Gastroesophageal sphincter (tissue), 4 donors: ENCODE results near the gene AKAP6. TPM values are rescaled to one million over a fixed set of nuclear protein-coding genes. Genes with fewer than 3 reads are reported as not detected.

ENCODE experiments used
- ATAC-seq: fragments of 150-250 bp; one replicate; pipeline ENCODE4 v1.9.1; 2016; ENCODE audit warnings: mild to moderate bottlenecking, moderate library complexity
- H3K27ac ChIP-seq, 4 donors: fragments of 200-600 bp; sonication (generic) in 3 of 4; 1 replicate in 3 of 4; 2 replicates in 1 of 4; pipeline ENCODE4 v1.5.1; 2016 to 2019
- H3K27me3 ChIP-seq: fragments of 200-600 bp; sonication (generic); one replicate; pipeline ENCODE4 v1.5.1; 2019
- H3K36me3 ChIP-seq, 2 donors: fragments of 200-600 bp; sonication (generic); one replicate each; pipeline ENCODE4 v1.5.1; 2019; ENCODE audit warnings: control low read depth in 1 of 2
- H3K4me1 ChIP-seq, 3 donors: fragments of 200-600 bp; sonication (generic); 1 replicate in 2 of 3; 2 replicates in 1 of 3; pipeline ENCODE4 v1.5.1; 2016 to 2019; ENCODE audit warnings: control low read depth in 2 of 3
- H3K4me3 ChIP-seq, 2 donors: fragments of 200-600 bp; sonication (generic); one replicate each; pipeline ENCODE4 v1.5.1; 2019; ENCODE audit warnings: mild to moderate bottlenecking in 1 of 2, moderate library complexity in 1 of 2
- H3K9me3 ChIP-seq, 3 donors: fragments of 200-600 bp; sonication (generic); one replicate each; pipeline ENCODE4 v1.5.1; 2017 to 2019; ENCODE audit warnings: control low read depth in 2 of 3
- EP300 ChIP-seq: sonication (generic); formaldehyde crosslinking; IDR thresholded peaks from one replicate; pipeline ENCODE4 v1.6.1; 2017; ENCODE audit warnings: antibody characterized with exemption, mild to moderate bottlenecking
- POLR2A ChIP-seq, 2 donors: fragments of 450-650 bp; IDR thresholded peaks; one replicate each; pipeline ENCODE4 v1.6.1; 2017; ENCODE audit warnings: antibody characterized with exemption in 2 of 2, mild to moderate bottlenecking in 2 of 2, moderate library complexity in 1 of 2
- POLR2AphosphoS5 ChIP-seq: sonication (generic); formaldehyde crosslinking; IDR thresholded peaks from one replicate; pipeline ENCODE4 v1.6.1; 2017; ENCODE audit warnings: antibody characterized with exemption
- WGBS, 2 donors: methylation state at CpG; one replicate each; pipeline ENCODE4 v1.1.5; 2018; ENCODE audit warnings: low coverage in 1 of 2; 5-methylcytosine and 5-hydroxymethylcytosine counted together
- total RNA-seq, 4 donors: library from RNA; depleted of rRNA; stranded (reverse); fragments of >200 nt; gene quantifications; one replicate each; pipeline ENCODE4 v1.1.0, GENCODE V29; 2016
- TF ChIP-seq, protein P1 (sequence below), 4 experiments: fragments of 200-600 bp in 2 of 4; fragments of 450-650 bp in 2 of 4; sonication (generic) in 1 of 4; IDR thresholded peaks; one replicate each; pipeline ENCODE4 v1.5.1; 2017 to 2019; ENCODE audit warnings: antibody characterized with exemption in 4 of 4, mild to moderate bottlenecking in 2 of 4, moderate library complexity in 2 of 4

The AKAP6 gene
- total RNA-seq, 4 donors from 2014 or later = 33.1 to 65.4 (median 45.0) TPM

DNA sequence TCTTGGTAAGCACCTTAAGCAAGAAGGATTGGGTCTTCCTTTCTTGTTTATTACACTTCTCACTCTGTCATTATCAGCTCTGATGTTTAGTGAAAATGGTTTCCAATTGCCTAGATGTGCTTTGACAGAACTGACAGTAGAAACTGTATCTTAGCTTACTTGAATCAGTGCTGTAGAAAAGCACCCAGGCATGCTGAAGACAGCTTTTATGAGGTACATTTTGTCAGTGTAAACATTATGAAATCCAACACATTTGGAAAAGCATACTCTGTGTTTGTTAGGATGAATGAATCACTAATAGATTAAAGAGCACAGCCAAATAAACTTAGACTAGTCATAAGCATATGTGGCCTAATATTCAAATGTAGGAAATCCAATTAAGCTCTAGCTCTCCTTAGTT is 319.3 kb downstream of the AKAP6 start:
- Histone ChIP-seq H3K27ac (no peak overlapping the region), H3K9me3 (no peaks in the 10 kb centered on the region), H3K36me3 (no peaks in the 10 kb centered on the region), H3K27me3 (no peaks in the 10 kb centered on the region), H3K4me3 (no peak overlapping the region), H3K4me1 (peaks cover 0 to 23% (median 0%) of the 10 kb centered on the region in 3 donors)
- TF ChIP-seq, protein P1, sequence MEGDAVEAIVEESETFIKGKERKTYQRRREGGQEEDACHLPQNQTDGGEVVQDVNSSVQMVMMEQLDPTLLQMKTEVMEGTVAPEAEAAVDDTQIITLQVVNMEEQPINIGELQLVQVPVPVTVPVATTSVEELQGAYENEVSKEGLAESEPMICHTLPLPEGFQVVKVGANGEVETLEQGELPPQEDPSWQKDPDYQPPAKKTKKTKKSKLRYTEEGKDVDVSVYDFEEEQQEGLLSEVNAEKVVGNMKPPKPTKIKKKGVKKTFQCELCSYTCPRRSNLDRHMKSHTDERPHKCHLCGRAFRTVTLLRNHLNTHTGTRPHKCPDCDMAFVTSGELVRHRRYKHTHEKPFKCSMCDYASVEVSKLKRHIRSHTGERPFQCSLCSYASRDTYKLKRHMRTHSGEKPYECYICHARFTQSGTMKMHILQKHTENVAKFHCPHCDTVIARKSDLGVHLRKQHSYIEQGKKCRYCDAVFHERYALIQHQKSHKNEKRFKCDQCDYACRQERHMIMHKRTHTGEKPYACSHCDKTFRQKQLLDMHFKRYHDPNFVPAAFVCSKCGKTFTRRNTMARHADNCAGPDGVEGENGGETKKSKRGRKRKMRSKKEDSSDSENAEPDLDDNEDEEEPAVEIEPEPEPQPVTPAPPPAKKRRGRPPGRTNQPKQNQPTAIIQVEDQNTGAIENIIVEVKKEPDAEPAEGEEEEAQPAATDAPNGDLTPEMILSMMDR (IDR thresholded peaks at IDR 0.05) = no peak
- TF ChIP-seq POLR2AphosphoS5 = peak; percentile 51
- ATAC-seq = no peak

DNA sequence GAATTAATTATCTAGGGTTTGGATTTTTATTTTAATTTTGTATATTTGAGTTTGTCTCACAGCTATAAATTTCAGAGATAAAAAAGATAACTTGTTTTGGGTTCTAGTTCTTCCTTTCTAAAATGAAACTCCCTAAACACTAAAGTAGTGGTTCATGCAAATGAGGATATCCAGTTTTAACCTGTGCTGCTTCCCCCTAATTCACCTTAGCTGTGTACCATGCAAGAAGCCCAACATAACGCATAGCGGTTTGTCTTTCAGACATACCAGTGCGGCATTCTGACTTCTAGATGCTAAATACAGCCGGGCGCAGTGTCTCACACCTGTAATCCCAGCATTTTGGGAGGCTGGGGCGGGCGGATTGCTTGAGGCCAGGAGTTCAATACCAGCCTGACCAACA is 320.9 kb downstream of the AKAP6 start:
- TF ChIP-seq POLR2A (IDR thresholded peaks at IDR 0.05) (no peak), EP300 (no peak), POLR2AphosphoS5 (no peak)
- TF ChIP-seq, protein P1 (IDR thresholded peaks at IDR 0.05) = no peak
- no peak for ATAC-seq
- Histone ChIP-seq H3K9me3 (no peaks in the 10 kb centered on the region), H3K4me1 (peaks cover 0 to 23% (median 0%) of the 10 kb centered on the region in 3 donors), H3K36me3 (no peaks in the 10 kb centered on the region), H3K27ac (no peak overlapping the region), H3K27me3 (no peaks in the 10 kb centered on the region), H3K4me3 (no peak overlapping the region)
- WGBS, 2 donors = 98 to 100% methylated on average over 2 to 7 of the region's 7 CpGs

DNA sequence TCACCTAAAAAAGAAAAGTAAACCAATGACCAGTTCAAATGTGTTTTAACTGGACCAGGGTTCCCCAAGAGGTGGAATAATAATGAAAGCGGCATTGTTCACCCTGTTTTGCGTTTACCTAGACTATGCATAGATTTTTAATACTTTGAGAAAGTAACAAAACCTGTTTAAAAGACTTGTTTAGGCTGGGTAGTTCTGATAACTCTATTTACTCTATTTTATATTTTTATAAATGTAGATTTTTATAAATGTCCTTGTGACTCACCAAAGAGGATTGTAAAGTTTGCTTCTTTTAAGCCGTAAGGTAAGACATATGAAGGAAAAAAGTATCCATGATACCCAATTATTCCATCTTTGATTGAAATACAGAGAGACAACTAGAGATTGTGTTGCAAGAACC is 321.6 kb downstream of the AKAP6 start:
- H3K36me3 ChIP-seq = no peaks in the 10 kb centered on the region
- WGBS, 2 donors = 95 to 100% methylated on average over 3 of the region's 3 CpGs
- H3K4me1 ChIP-seq = peaks cover 0 to 18% (median 0%) of the 10 kb centered on the region in 3 donors
- TF ChIP-seq POLR2A (IDR thresholded peaks at IDR 0.05) = no peak
- TF ChIP-seq EP300 = no peak
- TF ChIP-seq, protein P1 (IDR thresholded peaks at IDR 0.05) = no peak
- no peak for TF ChIP-seq POLR2AphosphoS5
- H3K27me3 ChIP-seq = no peaks in the 10 kb centered on the region
- no peaks in the 10 kb centered on the region for H3K9me3 ChIP-seq
- no peak overlapping the region for H3K27ac ChIP-seq
- no peak for ATAC-seq
- H3K4me3 ChIP-seq = no peak overlapping the region

DNA sequence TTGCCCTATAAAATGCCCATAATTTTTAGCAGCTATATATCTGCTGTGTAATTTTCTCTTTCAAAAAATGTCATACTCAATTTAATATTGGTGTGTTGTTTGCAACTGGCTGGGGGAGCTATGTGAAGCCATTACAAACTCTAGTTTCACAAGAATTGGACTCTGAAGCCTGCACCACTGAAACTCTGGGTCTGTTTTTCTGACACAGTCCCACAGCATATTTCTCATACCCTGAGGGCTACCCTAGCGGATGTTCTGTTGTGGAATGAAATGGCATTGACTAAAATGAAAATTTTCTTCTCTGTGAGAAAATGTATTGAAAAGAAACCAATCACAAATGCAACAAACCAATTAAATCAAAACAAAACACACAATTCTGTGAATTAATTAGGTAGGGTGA is 325.0 kb downstream of the AKAP6 start:
- Histone ChIP-seq H3K4me1 (no peaks in the 10 kb centered on the region), H3K4me3 (no peak overlapping the region), H3K27ac (no peak overlapping the region), H3K9me3 (no peaks in the 10 kb centered on the region), H3K36me3 (no peaks in the 10 kb centered on the region), H3K27me3 (no peaks in the 10 kb centered on the region)
- TF ChIP-seq POLR2A (IDR thresholded peaks at IDR 0.05) = no peak
- TF ChIP-seq, protein P1 (IDR thresholded peaks at IDR 0.05) = no peak
- no peak for TF ChIP-seq POLR2AphosphoS5
- TF ChIP-seq EP300 = no peak
- no peak for ATAC-seq
- 80% methylated on average over 1 of the region's 1 CpG for WGBS, 2 donors

DNA sequence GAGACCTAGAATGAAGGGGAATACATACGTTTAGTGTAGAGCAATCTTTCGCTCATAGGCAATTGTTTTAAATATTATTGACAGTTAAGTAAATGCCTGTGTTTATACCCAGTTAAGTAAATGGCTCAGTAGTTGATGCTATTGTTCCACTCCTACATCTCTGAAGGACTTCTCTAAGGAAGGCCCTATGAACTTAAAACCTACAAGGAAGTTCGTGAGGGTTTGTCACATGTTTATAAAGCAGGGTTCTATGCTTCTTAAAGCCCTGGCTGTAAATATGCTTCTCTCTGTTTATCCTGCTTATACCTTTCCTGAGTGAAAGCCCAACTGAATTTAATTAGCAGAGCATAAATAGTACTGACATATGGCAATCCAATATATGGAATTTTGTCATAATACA is 327.5 kb downstream of the AKAP6 start:
- Histone ChIP-seq H3K36me3 (no peaks in the 10 kb centered on the region), H3K9me3 (no peaks in the 10 kb centered on the region), H3K4me1 (no peaks in the 10 kb centered on the region), H3K27ac (no peak overlapping the region), H3K27me3 (no peaks in the 10 kb centered on the region), H3K4me3 (no peak overlapping the region)
- 87 to 100% methylated on average over 2 to 3 of the region's 3 CpGs for WGBS, 2 donors
- TF ChIP-seq POLR2A (IDR thresholded peaks at IDR 0.05) (no peak), POLR2AphosphoS5 (no peak), EP300 (no peak)
- TF ChIP-seq, protein P1 (IDR thresholded peaks at IDR 0.05) = no peak
- no peak for ATAC-seq
